Activated CD4-positive, alpha-beta T cell treated with anti-CD3 and anti-CD28 coated beads, Interleukin-2, amount 50 U/mL, for 1 hour (primary cell): Measurements from ENCODE around the gene LYG2.
"Not testable (repeated sequence)": the region's sequence is repeated elsewhere in the genome, so short reads cannot be mapped to it uniquely, and the experiment has no call there.

Experiments used
- DNase-seq: peaks from one replicate; pipeline ENCODE4 v3.0.0-alpha.2; 2020

The LYG2 gene, protein sequence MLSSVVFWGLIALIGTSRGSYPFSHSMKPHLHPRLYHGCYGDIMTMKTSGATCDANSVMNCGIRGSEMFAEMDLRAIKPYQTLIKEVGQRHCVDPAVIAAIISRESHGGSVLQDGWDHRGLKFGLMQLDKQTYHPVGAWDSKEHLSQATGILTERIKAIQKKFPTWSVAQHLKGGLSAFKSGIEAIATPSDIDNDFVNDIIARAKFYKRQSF

DNA sequence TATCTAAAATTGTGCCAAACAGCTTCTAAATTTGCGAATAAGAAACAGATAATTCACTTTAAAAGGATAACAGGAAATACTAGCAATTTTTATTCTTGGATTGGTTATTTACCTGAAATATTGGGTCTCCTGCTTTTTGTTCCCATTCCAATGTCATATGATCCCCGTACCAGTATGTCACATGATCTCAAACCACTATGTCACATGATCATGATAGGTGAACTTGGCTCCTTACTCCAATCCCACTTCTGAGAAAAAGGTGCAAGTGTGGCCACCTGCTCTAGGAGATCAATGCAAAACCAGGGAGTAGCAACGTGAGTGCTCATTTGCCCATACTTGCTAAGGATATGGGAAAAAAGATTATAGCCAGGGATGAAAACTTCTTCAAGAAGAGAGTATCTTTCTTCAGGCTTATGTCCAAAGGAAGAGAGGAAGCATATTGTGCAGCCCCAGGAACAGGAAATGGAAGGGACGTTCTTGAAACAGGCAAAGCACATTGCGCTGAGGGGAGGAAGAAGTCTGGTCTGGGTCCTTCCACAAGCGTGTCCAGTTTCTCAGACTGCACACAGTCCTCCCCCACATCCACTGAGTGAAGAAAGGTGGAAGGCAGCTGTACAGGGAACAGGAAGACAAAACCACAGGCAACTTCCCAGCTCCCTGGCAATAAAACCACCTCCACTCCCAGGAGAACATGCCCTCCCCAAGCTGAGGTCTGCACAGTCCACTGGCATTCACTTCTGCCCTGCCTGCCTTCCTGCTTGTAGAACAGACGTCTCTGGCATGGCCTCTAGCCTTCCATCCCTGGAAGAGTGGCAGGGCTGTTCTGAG, at the start of gene LYG2:
Gene LYG2, minus strand, starts transcription at position 176 of the 828 bp plus-strand sequence. CDS start 1,406 bp downstream, outside the sequence.
- no peak for DNase-seq

GRCh38 chr2:99301097-99301496, 45.6 kb upstream of the LYG2 start, which contains the start of gene LYG1:
LYG1 (minus strand) TSS chr2:99301197; CDS start chr2:99295670, 5,527 bp downstream.
- not testable (repeated sequence) for DNase-seq

- DNase-seq = no peak
These were observed 44.1 kb upstream of the LYG2 start for GRCh38 chr2:99299580-99299979.

GRCh38 chr2:99297994-99298393, 42.5 kb upstream of the LYG2 start:
- DNase-seq = no peak

DNA sequence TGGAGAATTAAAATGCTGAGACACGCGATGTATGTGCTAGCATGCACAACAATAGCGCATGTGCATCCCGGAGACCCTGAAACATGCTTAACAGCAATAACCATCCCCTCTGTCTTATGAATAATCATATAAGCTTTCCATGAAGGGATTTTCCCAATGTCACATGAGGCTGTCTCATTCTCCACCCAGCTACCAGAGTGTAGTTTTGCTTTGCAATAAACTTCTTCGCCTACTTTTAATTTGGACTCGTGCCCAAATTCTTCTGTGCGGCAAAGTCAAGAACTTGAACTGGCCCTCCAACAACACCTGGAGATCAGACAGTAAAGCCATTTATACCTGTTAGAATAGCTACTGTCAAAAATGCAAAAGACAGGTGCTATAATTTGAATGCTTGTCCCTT, 30.1 kb upstream of the LYG2 start:
- DNase-seq = no peak

GRCh38 chr2:99279969-99280695, 24.7 kb upstream of the LYG2 start:
- DNase-seq = no peak

DNA sequence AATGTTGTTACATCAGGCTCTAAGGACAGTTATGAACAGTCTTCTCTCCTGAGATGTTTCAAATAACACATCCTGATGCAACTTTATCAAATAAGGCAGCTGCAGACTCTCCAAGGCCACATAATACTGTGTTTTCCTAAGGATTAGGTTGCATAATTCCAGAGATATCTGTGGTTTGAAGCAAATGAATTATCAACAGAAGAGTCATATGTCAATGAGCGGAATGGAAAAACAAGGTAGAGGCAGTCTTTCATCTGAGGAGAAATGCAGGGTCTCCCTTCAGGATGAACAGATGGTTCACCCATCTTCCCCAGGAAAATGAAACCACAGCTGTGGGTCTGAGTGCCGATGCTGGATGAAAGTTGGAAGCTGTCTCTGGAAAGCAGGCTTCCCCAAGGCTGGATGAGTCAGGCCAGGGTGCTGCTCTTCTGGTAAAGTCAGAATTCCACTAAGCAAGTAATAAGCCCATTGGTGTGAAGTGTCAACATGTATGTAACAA, 23.4 kb upstream of the LYG2 start:
- DNase-seq = no peak

DNA sequence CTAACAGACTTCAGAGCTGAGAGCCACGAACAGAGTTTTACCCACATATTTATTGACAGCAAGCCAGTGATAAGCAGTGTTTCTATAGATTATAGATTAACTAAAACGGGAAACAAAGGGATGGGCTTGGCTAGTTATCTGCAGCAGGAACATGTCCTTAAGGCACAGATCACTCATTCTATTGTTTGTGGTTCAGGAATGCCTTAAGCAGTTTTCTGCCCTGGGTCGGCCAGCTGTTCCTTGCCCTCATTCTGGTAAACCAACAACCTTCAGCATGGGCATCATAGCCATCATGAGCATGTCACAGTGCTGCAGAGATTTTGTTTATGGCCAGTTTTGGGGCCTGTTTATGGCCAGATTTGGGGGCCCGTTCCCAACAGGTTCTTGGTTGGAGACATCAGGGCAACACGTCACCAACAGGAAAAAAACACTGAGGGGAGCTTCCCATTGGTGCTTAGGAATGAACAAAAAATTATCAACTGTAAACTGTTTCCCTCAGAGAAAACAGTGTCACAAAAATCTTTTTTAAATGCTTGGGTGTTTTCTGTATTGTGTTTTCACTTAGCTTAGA, 22.8 kb upstream of the LYG2 start:
- not testable (repeated sequence) for DNase-seq

DNA sequence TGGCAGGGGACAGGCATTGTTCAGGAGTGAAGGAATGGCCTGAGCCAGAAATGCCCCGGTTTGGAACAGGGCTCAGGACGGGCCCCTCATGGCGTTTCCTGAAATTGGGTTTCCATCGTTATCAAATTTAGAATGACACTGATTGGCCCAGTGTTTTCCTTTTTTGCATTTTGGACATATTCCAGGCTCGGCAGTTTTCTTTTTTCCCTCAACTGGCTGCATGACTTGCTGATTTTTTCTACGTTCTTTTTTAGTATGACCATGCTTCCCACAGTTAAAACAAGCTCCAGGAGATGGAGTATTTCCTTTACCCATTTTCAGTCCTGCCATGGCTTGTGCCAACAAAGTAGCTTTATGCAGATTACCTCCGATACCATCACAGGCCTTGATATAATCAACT, 20.4 kb upstream of the LYG2 start:
- no peak for DNase-seq

- DNase-seq = no peak
These were observed 5.8 kb upstream of the LYG2 start for GRCh38 chr2:99261242-99261641.

DNA sequence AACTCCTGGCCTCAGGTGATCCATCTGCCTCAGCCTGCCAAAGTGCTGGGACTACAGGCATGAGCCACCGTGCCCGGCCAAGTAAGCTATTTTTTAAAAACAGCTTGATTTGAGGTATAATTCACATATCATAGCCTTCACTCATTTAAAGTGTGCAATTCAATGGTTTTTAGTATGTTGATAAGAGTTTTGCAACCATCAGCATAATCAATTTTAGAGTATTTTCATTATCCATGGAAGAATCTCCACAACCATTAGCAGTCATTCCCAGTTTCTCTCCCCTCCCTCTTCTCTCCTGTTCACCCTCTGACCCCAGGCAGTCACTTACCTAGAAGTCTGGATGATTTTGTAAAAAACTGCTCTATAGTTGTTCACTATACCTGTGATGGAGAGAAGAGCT, 4.7 kb upstream of the LYG2 start:
- DNase-seq = no peak

- no peak for DNase-seq
These were observed 4.0 kb upstream of the LYG2 start for GRCh38 chr2:99259465-99259864.

- DNase-seq = no peak
These were observed 1.2 kb upstream of the LYG2 start for GRCh38 chr2:99256677-99257076.

- DNase-seq = no peak
These were observed 5.5 kb downstream of the LYG2 start for GRCh38 chr2:99249951-99250350.

DNA sequence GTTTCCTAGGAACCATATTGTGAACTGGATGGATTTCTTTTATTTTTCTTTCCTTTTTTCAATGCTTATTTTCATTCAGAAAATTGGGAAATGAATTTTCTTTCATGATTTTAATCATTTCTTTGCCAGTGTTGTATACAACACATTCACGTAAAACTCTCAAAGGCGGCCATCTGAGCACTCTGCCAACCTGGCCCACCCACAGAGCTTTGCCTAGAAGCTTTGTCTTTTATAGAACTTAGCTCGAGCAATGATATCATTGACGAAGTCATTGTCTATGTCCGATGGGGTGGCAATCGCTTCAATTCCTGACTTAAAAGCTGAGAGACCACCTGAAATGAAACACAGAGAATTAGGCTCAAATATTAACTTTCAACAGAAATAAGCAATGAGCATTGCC, 13.3 kb downstream of the LYG2 start:
- no peak for DNase-seq

- no peak for DNase-seq
These were observed 15.0 kb downstream of the LYG2 start for GRCh38 chr2:99240431-99240830.

- DNase-seq = no peak
These were observed 16.9 kb downstream of the LYG2 start for GRCh38 chr2:99238599-99238998.

- not testable (repeated sequence) for DNase-seq
These were observed 22.3 kb downstream of the LYG2 start for GRCh38 chr2:99233177-99233576.

GRCh38 chr2:99217929-99218501, 37.5 kb downstream of the LYG2 start:
- DNase-seq = no peak

DNA sequence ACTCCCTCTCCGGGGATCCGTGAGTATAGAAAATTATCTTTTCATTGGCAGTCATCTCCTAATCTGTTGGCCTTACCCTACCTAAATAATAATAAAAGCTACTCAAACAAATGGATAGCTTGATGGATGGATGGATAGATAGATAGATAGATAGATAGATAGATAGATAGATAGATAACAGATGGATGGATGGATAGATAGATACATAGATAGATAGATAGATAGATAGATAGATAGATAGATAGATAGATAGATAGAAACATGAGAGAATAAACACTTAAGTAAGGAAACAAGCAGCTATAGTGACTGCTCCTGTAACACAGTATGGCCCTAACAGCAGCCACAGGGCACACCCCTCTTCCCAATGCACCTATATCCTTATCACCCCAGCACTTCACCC, 39.4 kb downstream of the LYG2 start:
- DNase-seq = no peak

DNA sequence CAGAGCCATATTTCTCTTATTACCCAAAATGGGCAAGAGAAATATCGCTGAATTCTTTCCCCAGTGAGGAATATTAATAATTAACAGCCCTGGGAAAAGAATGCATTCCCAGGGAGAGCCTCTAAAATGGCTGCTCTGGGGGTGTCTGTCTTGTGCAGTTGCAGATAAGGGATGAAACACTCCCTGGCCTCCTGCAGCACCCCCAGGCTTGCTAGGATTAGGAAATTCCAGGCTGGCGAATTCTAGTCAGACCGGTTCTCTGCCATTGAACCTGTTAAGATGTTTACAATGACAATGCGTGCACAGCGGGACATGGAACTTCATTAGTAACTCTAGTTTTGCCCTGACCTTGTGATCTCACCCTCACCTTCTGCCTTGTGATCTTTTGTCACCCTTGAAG, 50.0 kb downstream of the LYG2 start:
- no peak for DNase-seq

GRCh38 chr2:99201959-99202678, 53.3 kb downstream of the LYG2 start:
- no peak for DNase-seq
